ENCODE results near the gene GPRC5A.

Gene GPRC5A

DNA sequence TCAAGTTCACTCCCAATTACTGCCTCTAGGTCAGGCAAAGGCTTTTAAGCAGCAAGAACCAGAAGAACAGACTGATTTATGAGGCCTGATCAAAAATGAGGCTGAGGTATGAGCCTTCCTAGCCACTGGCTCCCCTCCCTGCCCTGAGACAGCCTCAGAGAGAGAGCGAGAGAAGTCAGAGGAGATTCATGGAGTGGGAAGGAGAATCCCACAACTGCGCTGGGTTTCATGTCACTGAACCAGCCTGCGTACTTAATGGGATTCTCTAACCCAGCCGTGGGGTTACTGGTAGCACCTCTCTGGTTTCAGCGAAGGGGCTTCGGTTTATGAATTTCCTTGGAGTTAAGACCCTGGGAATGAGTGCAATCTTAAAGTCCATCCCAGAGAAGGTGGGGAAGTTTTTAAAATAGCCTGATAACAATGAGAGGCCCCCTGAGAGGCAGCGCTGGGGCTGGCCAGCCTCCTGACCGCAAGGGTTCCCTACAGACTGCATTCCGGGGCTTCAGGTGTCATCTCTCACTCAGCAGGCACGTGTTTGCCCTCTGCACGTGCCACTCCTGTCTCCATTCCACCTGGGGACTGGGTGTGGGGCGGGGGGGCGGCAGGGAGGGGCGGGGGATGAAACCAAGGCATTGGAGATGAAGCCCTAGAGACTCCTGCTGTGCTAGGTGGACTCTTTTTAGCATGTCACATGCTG, 6.1 kb upstream of the GPRC5A start:
- no peak for DNase-seq (ENCODE audit: low spot score)

DNA sequence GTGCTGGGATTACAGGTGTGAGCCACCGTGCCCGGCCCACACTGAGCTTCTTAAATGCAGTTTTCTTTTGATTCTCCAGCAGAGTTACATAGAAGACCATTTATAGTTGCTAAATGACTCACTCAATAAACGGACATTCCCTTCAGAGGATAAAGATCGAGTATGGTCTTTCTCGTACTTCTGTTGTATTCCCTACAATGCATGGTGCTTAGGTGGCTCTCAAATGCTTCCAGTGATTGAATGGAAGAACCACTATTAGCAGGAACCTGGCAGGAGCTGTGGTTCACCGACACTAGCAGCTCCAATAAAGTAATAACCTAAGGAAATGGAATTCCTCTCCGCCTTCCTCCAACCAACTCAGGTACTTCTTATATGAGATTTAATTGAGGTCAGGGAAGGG, 3.9 kb upstream of the GPRC5A start:
- no peak for DNase-seq (ENCODE audit: low spot score)

DNA sequence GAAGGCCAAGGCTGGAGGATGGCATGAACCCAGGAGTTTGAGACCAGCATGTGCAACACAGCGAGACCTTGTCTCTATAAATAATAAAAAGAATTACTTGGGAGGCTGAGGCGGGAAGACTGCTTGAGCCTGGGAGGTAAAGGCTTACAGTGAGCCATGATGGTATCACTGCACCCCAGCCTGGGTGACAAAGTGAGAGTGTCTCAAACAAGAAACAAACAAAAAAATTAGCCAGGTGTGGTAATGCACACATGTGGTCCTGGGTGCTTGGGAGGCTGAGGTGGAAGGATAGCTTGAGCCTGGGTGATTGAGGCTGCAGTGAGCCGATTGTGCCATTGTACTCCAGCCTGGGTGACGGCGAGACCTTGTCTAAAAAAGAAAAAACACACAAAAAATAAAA, 1.7 kb upstream of the GPRC5A start:
- DNase-seq (ENCODE audit: low spot score): no peak

DNA sequence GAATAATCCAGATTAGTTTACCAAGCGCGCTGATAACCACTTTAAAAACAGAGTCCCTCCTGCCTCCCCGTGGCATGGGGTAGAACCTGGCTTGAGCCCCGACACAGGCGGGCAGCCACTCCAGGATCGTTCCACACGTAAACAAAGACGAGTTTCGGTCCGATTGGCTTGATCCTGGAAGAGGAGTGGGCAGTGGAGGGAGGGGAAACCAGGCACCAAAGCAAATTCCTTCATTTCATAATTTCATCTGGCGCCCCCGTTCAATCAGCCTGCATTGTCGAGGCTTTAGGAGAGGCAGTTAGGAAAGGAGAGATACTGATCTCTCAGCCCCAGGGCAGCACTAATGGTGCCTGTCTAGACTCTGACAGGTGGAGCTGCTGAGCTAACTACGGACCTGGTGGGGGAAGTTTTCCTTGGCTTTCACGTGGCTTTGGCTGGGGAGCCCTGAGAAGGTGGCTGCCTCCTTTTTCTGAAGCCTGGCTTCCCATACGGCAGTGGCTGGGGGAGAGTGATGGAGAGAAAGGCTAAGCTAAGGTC, 751 bp upstream of the GPRC5A start:
- DNase-seq (ENCODE audit: low spot score): peak; percentile 61

DNA sequence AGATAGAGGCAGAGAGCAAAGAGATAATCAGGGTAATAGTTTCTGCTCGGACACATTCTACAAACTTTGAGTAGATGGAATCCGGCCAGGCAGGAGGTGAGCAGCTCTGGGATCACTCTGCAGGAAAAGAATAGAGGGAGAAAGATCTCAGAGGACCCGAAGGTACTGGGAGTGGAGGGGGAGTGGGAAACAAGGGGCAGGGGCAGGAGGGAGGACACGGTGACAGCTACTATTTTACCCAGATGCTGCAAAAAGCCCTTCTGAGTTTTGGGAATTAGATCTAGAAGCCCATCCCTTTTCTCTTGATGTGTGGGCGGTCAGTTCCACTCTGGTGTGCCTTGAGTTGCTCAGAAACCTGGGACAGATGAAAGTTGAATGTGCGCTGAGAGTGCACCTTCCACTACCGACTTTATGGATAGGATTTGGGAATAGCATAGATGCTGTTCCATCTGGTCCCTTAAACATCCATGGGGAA, 556 bp downstream of the GPRC5A start:
- DNase-seq (ENCODE audit: low spot score): no peak

DNA sequence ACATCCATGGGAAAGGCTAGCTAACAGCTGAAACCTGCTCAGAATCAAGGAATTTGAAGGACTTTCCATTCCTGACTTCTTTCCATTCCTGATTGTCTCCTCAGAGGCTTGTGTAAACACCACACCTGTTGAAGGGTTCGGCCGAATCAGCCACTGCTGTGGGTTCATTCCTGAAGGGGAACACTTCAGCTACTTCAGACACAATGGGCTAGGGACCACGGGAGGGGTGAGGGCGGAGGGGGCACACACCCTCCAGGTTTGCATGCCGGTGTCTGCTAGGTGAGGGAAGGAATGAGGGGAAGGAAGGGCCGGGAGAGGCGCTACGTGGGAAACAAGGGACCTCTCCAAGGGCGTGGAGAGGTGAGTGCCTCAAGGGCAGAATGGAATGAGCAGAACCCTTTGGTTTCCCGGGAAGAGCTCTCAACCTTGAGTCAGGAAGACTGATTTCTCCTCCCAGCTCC, 1.3 kb downstream of the GPRC5A start:
- DNase-seq (ENCODE audit: low spot score): no peak

DNA sequence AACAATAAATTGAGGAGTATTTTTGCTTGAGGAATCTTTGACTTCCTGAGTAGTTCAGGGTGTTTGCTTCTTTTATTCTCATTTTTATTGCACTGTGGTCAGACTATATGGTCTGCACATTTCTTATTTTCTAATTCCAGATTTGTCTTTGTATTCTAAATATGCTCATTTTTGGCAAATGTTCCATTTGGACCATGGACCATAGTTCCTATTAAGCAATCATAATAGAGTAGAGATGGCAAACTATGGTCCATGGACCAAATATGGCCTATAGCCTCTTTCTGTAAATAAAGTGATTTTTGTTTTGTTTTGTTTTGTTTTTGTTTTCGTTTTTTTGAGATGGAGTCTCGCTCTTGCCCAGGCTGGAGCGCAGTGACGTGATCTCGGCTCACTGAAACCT, 2.1 kb downstream of the GPRC5A start:
- no peak for DNase-seq (ENCODE audit: low spot score)

DNA sequence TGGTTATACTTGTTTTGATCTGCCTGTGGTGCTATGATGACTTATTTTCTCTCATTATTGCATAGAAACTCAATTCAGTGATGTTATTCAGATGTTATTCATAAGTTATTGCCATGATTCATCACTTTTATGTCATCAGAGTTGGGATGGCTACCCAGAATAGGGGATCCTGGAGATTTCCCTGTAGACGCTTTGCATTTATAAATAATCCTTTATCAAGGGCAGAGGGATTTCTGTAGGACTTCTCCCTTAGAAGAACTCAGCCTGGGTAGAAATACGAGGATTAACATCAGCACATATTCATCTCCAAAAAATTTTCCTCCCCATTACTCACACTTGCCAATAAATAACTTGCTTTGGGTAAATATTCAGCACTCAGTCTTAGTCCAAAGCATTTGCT, 4.9 kb downstream of the GPRC5A start:
- DNase-seq (ENCODE audit: low spot score): no peak

DNA sequence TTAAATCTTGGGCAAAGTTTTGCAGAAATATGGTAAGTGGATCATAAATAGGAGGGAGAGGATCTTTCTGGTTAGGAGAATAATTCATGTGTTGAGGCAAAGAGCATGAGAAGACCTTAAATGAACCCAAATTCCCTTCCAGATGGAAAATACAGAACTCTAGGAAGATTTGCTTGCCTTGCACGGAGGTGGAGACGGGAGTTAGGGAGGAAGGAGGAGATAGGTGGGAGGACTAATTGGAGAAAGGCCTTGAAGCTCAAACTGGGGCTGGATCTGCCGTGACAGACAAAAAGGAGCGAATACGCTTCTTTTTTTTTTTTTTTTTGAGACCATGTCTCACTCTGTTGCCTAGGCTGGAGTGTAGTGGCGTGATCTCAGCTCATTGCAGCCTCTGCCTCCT, 5.9 kb downstream of the GPRC5A start:
- DNase-seq (ENCODE audit: low spot score): no peak

DNA sequence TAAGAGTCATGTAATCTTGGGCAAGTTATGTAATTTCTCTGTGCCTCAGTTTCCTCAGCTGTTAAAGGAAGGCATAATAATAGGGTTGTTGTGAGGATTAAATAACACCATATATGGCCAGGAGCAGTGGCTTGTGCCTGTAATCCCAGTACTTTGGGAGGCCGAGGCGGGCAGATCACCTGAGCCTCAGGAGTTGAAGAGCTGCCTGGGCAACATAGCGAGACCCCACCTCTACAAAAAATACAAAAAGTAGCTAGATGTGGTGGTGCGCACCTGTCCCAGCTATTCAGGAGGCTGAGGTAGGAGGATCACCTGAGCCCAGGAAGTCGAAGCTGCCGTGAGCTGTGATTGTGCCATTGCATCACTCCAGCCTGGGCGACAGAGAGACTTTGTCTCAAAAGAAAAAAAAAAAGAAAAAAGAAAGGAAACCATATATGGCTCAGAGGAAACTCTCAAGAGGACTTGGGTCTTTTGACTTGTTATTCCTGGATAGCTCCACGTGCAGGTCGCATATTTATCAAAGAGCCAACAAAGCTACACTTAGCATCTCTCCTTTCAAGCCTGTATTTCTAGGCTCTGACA, 6.9 kb downstream of the GPRC5A start:
- DNase-seq (ENCODE audit: low spot score): no peak

DNA sequence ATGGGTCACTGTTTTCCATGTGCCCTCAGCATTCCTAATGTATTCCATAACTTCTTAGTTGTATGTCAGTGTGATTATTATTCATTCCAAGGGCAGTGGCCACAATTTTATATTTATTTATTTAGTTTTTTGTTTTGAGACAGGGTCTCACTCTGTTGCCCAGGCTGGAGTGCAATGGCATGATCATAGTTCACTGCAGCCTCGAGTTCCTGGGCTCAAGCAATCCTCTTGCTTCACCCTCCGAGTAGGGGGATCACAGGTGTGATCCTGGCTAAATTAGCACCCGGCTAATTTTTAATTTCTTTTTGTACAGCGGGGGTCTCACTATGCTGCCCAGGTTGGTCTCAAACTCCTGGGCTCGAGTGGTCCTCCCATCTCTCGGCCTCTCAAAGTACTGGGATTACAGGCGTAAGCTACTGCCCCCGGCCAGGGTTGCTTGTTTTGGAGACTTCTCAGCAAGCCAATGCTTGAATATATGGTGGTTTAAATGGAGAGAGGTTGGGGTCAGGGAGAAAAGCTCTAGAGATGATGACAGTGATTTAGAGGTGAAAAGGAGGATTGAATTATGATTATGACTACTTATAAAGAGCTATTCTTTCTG, 7.6 kb downstream of the GPRC5A start:
- no peak for DNase-seq (ENCODE audit: low spot score)

DNA sequence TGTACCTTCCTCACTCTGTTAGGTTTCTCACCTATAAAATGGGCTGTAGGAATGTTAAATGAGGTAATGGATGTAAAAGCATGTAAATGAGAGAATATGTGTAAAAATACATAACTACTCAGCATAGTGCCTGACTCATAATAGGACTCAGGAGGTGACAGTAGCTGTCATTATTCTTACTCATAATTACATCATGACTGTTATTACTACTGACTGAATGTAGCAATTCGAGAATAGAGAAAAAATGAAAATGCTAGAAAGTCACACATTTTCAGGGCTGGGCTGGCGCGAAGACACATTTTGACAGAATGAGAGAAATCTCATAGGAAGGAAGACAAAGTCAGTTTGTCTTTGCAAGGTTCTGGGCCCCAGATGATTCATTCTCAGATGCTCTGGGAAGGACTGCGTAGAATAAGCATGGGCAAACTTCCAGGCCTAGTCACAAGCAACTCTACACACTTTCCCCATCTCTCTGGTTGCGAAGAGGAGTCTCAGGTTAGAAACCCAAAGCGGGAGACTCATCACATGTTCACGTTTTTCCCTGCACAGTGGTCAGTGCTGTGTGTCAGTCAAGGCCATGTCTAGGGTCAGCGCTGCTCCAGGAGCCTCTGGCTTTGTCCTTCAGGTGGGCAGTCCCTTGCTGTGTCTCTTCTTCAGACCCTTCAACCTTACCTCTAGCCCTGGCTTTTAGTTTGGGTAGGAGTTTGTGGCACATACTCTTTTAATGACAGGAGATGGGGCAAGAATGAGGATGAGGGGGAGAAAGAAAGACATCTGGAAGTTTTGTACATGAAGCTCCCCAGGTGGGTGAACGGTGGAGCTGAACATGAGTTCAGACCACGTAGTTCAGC, 8.4 kb downstream of the GPRC5A start:
- no peak for DNase-seq (ENCODE audit: low spot score)

DNA sequence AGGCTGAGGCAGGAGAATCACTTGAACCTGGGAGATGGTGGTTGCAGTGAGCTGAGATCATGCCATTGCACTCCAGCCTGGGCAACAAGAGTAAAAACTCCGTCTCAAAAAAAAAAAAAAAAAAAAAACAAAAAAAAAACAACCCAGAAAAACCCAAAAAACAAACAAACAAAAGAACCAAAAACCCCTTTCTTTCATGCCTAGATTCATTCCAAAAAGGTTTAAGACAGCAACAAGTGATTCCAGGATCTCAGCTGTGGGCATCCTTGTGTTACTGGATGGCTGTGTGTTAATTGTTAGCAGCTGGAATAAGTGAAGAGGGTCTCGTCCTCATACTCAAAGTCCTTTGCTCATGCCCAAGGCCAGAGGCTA, 9.4 kb downstream of the GPRC5A start:
- no peak for DNase-seq (ENCODE audit: low spot score)

DNA sequence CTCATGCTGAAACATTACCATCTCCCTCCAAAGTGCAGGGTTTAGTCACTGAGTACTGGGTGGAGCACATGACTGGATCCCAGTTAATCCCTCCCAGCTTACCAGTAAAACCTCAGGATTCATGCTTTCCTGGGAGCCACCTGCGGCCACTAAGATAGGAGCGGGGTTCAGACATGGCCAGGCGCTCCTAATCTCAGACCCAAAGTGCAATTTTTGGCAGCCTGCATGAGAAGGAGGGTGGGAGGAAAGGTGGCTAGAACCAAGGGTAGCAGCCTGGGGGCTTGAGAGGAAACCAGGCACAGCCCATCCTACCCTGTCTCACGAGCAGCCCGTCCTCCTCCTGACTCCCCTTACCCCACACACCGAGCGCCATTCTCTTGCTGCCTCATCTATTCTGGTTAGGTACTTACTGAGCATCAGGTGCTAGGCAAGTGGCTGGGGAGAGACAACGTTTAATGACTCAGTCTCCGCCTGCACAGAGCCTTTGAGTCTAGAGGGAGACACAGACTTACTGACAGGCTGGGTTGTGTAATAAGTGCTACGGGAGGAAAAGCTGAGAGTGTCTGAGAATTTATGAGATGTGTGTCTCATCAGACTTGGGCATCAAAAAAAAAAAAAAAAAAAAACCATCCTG, 9.9 kb downstream of the GPRC5A start:
- DNase-seq (ENCODE audit: low spot score): no peak

DNA sequence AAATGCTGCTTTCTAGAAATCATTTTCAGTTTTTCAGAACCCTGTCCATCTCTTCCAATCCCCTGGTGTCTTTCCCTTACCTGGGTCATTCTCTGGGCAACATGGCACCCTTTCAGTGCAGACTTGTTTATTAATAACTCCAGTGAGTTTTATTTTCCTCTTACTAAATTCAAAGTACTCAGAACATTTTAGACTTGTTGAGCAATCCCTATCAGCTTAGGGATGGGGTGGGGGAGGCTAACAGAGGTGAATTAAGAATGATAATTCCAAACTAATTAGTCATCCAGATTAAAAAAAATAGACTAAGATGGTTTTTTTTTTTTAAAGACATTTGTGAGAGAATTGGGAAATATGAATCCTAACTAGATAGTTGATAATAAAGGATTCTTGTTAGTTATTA, 10.7 kb downstream of the GPRC5A start:
- DNase-seq (ENCODE audit: low spot score): no peak

DNA sequence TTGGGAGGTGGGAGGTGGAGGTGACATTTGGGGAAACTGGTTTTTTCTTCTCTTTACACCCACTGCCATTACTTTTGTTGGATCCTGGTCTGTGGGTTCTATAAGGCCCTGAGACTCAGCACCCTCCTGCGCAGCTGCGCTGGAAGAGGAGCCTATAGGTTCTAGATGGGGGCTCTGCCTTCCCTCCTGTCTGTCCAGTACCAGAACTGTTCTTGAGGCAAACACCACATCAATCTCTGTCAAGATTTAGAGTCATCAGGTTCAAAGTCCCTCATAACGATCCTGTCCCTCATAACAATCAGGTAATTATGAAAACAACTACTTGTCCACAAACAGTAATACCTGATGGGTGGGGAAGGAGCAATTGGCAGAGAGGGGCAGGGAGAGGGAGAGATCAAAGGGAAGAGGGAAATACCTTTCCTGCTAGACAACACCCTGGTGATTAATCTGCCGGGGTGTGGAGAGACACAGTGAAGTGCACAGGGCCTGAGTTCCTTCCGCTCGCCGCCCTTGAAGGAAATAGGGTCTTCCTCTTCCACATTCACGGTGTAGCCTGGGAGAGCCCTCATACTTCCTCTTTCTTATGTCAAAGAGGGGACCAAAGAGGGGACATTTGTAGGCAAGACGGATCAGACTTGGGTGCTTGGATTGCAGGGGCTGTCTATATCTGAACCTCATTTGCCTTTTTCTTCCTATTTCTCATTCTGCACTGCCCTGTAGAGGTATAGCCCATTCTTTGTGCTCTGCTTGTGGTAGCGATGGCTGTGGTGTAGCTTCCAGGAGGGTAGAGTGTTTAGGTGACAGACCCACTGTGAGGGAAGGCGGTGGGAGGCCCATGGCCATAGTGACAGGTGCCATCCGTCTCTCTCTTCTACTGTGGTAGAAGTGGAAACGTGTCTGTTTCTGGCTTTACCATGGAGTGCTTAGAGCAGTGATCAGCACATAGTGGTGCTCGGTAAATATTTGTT, 12.6 kb downstream of the GPRC5A start:
- DNase-seq (ENCODE audit: low spot score): no peak

DNA sequence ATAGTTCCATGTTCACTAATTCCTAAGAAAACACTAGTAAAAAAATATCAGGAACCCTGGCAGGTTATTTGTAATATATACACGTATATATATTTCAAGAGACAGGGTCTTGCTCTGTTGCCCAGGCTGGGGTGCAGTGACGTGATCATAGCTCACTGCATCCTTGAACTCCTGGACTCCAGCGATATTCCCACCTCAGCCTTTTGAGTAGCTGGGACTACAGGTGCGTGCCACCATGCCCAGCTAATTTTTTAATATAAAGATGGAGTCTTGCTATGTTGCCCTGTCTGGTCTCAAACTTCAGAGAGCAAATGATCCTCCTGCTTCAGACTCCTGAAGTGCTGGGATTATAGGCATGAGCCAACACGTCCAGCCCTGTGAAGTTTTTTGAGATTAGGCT, 16.2 kb downstream of the GPRC5A start:
- DNase-seq (ENCODE audit: low spot score): no peak

DNA sequence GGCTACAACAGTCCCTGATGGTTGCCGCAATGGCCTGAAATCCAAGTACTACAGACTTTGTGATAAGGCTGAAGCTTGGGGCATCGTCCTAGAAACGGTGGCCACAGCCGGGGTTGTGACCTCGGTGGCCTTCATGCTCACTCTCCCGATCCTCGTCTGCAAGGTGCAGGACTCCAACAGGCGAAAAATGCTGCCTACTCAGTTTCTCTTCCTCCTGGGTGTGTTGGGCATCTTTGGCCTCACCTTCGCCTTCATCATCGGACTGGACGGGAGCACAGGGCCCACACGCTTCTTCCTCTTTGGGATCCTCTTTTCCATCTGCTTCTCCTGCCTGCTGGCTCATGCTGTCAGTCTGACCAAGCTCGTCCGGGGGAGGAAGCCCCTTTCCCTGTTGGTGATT, 16.9 kb downstream of the GPRC5A start:
- DNase-seq (ENCODE audit: low spot score): no peak

DNA sequence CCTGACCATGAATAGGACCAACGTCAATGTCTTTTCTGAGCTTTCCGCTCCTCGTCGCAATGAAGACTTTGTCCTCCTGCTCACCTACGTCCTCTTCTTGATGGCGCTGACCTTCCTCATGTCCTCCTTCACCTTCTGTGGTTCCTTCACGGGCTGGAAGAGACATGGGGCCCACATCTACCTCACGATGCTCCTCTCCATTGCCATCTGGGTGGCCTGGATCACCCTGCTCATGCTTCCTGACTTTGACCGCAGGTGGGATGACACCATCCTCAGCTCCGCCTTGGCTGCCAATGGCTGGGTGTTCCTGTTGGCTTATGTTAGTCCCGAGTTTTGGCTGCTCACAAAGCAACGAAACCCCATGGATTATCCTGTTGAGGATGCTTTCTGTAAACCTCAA, 17.3 kb downstream of the GPRC5A start:
- no peak for DNase-seq (ENCODE audit: low spot score)

DNA sequence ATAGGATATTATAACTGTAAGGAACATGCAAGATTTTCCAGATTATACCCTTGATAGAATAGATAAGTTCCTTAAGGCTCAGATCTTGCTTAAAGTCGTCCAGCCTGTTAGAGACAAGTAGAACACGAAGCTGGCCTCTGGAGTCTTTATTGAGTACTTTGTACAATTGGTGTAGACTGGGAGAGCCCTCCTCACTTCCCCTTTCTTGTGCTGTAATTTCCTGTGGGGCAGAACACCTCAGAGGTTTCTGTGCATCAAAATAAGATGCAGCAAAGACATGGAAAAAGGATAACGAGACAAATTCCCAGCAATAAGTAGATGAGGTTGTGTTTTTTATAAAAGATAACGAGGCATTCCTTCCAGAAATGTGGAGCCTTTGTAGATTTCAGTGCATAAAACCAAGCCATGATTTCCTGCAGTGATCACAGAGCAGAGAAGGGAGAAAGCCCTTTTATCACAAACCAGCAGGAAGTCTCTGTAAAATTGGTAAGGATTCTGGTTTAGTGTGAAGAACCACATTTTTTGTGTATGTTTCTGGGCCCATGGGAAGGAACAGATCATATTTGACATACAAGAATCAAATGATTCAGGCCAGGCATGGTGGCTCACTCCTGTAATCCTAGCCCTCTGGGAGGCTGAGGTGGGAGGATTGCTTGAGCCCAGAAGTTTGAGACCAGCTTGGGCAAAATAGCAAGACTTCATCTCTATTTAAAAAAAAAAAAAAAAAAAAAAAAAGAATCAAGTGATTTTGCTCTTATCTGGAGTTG, 18.0 kb downstream of the GPRC5A start:
- DNase-seq (ENCODE audit: low spot score): no peak
